SK-N-SH treated with all-trans-retinoic acid at 6 μM for 48 hours (cell line): ENCODE measurements around the gene ARFIP2.
"Not testable (repeated sequence)": the region's sequence is repeated elsewhere in the genome, so short reads cannot be mapped to it uniquely, and the experiment has no call there.

ENCODE experiments used
- ATAC-seq: fragments of 200-7000 bp; cut with Tn5 transposase; 3 replicates; pipeline ENCODE4 v1.9.1; 2020; ENCODE audit warnings: mild to moderate bottlenecking, moderate library complexity
- BACH2 ChIP-seq: fragments of 250-450 bp; sonication (Bioruptor Pico); IDR thresholded peaks from 2 replicates; pipeline ENCODE4 v1.9.0; 2021; ENCODE audit warnings: mild to moderate bottlenecking, borderline replicate concordance
- ISL1 ChIP-seq: fragments of 250-450 bp; sonication (Bioruptor Pico); IDR thresholded peaks from 2 replicates; pipeline ENCODE4 v2.1.2; 2022; ENCODE audit warnings: mild to moderate bottlenecking, moderate library complexity
- PATZ1 ChIP-seq: fragments of 250-450 bp; sonication (Bioruptor Pico); IDR thresholded peaks from 2 replicates; pipeline ENCODE4 v1.8.0; 2020; ENCODE audit warnings: mild to moderate bottlenecking, moderate library complexity, borderline replicate concordance
- PPARA ChIP-seq: fragments of 250-450 bp; sonication (Bioruptor Pico); IDR thresholded peaks from 2 replicates; pipeline ENCODE4 v1.5.0; 2020; ENCODE audit warnings: mild to moderate bottlenecking, borderline replicate concordance
- RARB ChIP-seq: fragments of 250-450 bp; sonication (Bioruptor Pico); IDR thresholded peaks from 2 replicates; pipeline ENCODE4 v1.8.0; 2021; ENCODE audit warnings: mild to moderate bottlenecking, moderate library complexity
- SNAI2 ChIP-seq: fragments of 250-450 bp; sonication (Bioruptor Pico); IDR thresholded peaks from 2 replicates; pipeline ENCODE4 v1.5.0; 2020; ENCODE audit warnings: mild to moderate bottlenecking, moderate library complexity
- TCF4 ChIP-seq: fragments of 250-450 bp; sonication (Bioruptor Pico); IDR thresholded peaks from 2 replicates; pipeline ENCODE4 v1.8.0; 2021; ENCODE audit warnings: mild to moderate bottlenecking, moderate library complexity, borderline replicate concordance
- TOX ChIP-seq: fragments of 250-450 bp; sonication (Bioruptor Pico); IDR thresholded peaks from 2 replicates; pipeline ENCODE4 v1.8.0; 2021; ENCODE audit warnings: mild to moderate bottlenecking, moderate library complexity, borderline replicate concordance
- TSHZ2 ChIP-seq: fragments of 250-450 bp; sonication (Bioruptor Pico); IDR thresholded peaks from 2 replicates; pipeline ENCODE4 v1.5.0; 2020; ENCODE audit warnings: mild to moderate bottlenecking, moderate library complexity
- ZC3H10 ChIP-seq: fragments of 250-450 bp; sonication (Bioruptor Pico); IDR thresholded peaks from 2 replicates; pipeline ENCODE4 v1.5.1; 2021; ENCODE audit warnings: mild to moderate bottlenecking, moderate library complexity
- ZFP3 ChIP-seq: fragments of 250-450 bp; sonication (Bioruptor Pico); IDR thresholded peaks from 2 replicates; pipeline ENCODE4 v1.5.0; 2020; ENCODE audit warnings: mild to moderate bottlenecking, moderate library complexity
- ZNF70 ChIP-seq: fragments of 450-650 bp; formaldehyde crosslinking; IDR thresholded peaks from 2 replicates; pipeline ENCODE4 v1.5.0; 2020; ENCODE audit warnings: mild to moderate bottlenecking, moderate library complexity
- ZNF8 ChIP-seq: fragments of 450-650 bp; formaldehyde crosslinking; IDR thresholded peaks from 2 replicates; pipeline ENCODE4 v1.5.0; 2020; ENCODE audit warnings: mild to moderate bottlenecking, moderate library complexity
- TF ChIP-seq, protein P1 (sequence below): fragments of 250-450 bp; sonication (Bioruptor Pico); IDR thresholded peaks from 2 replicates; pipeline ENCODE4 v1.8.0; 2021; ENCODE audit warnings: low read depth, mild to moderate bottlenecking, moderate library complexity, borderline replicate concordance
- TF ChIP-seq, protein P2 (sequence below): fragments of 250-450 bp; sonication (Bioruptor Pico); IDR thresholded peaks from 2 replicates; pipeline ENCODE4 v1.5.1; 2020; ENCODE audit warnings: low read depth, mild to moderate bottlenecking, moderate library complexity
- TF ChIP-seq, protein P3 (sequence below): fragments of 250-450 bp; sonication (Bioruptor Pico); IDR thresholded peaks from 2 replicates; pipeline ENCODE4 v1.5.1; 2021; ENCODE audit warnings: mild to moderate bottlenecking, moderate library complexity

ARFIP2 gene

DNA sequence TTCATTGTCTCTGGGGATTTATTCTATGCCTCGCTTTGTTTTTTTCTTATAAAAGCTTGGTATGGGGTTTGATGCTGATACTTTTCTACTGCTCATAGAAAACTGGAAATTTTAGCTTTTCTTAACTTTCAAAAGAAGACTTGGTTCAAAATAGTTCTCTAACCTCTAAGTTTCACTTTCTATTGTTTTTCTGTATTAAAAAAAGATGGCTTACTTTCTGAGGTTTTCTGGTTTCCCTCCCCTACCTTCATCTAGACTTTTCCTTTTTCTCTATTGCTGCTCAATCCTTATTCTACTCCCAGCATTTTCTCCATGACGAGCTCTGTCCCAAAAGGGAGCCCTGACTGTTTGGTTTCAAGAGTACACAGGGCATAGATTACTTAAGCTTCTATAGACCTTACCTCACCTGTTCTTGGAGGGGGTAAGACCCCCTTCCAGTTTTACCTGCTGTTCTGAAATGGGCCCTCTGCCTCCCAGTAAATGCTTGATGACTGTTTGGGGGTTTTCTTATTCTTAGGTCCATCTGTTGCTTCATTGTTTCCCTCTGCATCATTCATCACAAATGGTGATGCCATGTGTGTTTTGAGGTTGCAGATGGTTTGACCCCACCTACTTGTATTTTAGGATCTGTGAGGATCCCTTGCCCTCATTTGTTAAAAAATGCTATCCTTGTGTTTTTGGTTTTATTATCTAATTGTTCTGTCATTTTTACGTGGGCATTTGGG, 45.4 kb upstream of the ARFIP2 start:
- TF ChIP-seq, protein P1, sequence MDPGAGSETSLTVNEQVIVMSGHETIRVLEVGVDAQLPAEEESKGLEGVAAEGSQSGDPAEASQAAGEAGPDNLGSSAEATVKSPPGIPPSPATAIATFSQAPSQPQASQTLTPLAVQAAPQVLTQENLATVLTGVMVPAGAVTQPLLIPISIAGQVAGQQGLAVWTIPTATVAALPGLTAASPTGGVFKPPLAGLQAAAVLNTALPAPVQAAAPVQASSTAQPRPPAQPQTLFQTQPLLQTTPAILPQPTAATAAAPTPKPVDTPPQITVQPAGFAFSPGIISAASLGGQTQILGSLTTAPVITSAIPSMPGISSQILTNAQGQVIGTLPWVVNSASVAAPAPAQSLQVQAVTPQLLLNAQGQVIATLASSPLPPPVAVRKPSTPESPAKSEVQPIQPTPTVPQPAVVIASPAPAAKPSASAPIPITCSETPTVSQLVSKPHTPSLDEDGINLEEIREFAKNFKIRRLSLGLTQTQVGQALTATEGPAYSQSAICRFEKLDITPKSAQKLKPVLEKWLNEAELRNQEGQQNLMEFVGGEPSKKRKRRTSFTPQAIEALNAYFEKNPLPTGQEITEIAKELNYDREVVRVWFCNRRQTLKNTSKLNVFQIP (CRISPR knock-in tag): no peak
- TF ChIP-seq PATZ1 (CRISPR knock-in tag): no peak
- TF ChIP-seq RARB (CRISPR knock-in tag): no peak
- no peak for TF ChIP-seq TCF4 (CRISPR knock-in tag)
- TF ChIP-seq ISL1 (CRISPR knock-in tag): no peak
- no peak for ATAC-seq

DNA sequence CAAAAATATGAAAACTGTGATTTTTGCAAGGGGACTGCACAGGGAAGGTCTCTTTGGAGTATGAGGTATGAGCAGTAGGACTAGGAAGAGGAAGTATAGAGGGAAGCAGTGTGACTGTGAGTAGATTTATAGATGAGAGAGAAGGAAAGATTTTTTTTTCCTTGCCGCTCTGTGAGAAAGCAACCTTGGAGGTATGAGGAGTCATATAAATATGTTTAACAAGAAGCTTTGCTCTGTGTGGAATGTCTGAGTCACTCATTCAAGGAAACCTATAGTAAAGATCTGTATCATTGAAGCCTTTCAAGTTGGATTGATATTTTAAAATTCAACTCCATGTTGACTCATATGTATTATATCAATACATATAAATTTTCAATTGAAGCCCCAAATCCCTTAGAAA, 42.1 kb upstream of the ARFIP2 start:
- peak; percentile 91 for ATAC-seq
- TF ChIP-seq RARB (CRISPR knock-in tag): no peak
- no peak for TF ChIP-seq ZFP3 (CRISPR knock-in tag)
- TF ChIP-seq TOX (CRISPR knock-in tag): no peak
- no peak for TF ChIP-seq BACH2 (CRISPR knock-in tag)
- TF ChIP-seq ISL1 (CRISPR knock-in tag): no peak
- TF ChIP-seq ZNF70 (CRISPR knock-in tag): no peak
- TF ChIP-seq PATZ1 (CRISPR knock-in tag): no peak
- no peak for TF ChIP-seq TCF4 (CRISPR knock-in tag)
- TF ChIP-seq, protein P2, sequence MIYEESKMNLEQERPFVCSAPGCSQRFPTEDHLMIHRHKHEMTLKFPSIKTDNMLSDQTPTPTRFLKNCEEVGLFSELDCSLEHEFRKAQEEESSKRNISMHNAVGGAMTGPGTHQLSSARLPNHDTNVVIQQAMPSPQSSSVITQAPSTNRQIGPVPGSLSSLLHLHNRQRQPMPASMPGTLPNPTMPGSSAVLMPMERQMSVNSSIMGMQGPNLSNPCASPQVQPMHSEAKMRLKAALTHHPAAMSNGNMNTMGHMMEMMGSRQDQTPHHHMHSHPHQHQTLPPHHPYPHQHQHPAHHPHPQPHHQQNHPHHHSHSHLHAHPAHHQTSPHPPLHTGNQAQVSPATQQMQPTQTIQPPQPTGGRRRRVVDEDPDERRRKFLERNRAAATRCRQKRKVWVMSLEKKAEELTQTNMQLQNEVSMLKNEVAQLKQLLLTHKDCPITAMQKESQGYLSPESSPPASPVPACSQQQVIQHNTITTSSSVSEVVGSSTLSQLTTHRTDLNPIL (CRISPR knock-in tag): no peak
- TF ChIP-seq ZC3H10 (CRISPR knock-in tag): no peak
- TF ChIP-seq, protein P3, sequence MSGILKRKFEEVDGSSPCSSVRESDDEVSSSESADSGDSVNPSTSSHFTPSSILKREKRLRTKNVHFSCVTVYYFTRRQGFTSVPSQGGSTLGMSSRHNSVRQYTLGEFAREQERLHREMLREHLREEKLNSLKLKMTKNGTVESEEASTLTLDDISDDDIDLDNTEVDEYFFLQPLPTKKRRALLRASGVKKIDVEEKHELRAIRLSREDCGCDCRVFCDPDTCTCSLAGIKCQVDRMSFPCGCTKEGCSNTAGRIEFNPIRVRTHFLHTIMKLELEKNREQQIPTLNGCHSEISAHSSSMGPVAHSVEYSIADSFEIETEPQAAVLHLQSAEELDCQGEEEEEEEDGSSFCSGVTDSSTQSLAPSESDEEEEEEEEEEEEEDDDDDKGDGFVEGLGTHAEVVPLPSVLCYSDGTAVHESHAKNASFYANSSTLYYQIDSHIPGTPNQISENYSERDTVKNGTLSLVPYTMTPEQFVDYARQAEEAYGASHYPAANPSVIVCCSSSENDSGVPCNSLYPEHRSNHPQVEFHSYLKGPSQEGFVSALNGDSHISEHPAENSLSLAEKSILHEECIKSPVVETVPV (CRISPR knock-in tag): no peak
- TF ChIP-seq SNAI2 (CRISPR knock-in tag): no peak
- no peak for TF ChIP-seq TSHZ2 (CRISPR knock-in tag)
- TF ChIP-seq PPARA (CRISPR knock-in tag): no peak
- no peak for TF ChIP-seq ZNF8 (CRISPR knock-in tag)

GRCh38 chr11:6521946-6522345, 40.8 kb upstream of the ARFIP2 start:
- ATAC-seq: not testable (repeated sequence)
